Cardiac muscle cell (in vitro differentiated cells and primary cell): ENCODE data around the gene ZBTB9. TPM values are rescaled to one million over a fixed set of nuclear protein-coding genes. Genes with fewer than 3 reads are reported as not detected.
"Not testable (repeated sequence)": the region's sequence is repeated elsewhere in the genome, so short reads cannot be mapped to it uniquely, and the experiment has no call there.

ENCODE experiments used
- DNase-seq, 2 donors: peaks; one replicate each; pipeline versions ENCODE4 v3.0.0 to v3.0.0-alpha.2; 2010 to 2017; ENCODE audit warnings: low read depth in 1 of 2, low spot score in 1 of 2
- H3K27ac ChIP-seq: fragments of 200-600 bp; sonication (generic); 2 replicates; pipeline ENCODE4 v1.5.1; 2016
- H3K27me3 ChIP-seq: fragments of 200-600 bp; sonication (generic); 2 replicates; pipeline ENCODE4 v1.6.0; 2016; ENCODE audit warnings: control low read depth
- H3K36me3 ChIP-seq: fragments of 200-600 bp; sonication (generic); 2 replicates; pipeline ENCODE4 v1.5.1; 2016; ENCODE audit warnings: control low read depth
- H3K4me1 ChIP-seq: fragments of 200-600 bp; sonication (generic); 2 replicates; pipeline ENCODE4 v1.8.1; 2017; ENCODE audit warnings: low read depth, mild to moderate bottlenecking, mixed run types
- H3K4me3 ChIP-seq: fragments of 200-600 bp; sonication (generic); 2 replicates; pipeline ENCODE4 v1.5.1; 2016; ENCODE audit warnings: mild to moderate bottlenecking
- H3K9me3 ChIP-seq: fragments of 200-600 bp; sonication (generic); 2 replicates; pipeline ENCODE4 v1.5.1; 2017; ENCODE audit warnings: low read depth, mild to moderate bottlenecking, control low read depth
- polyA plus RNA-seq: library from polyadenylated mRNA; unstranded; fragments of >200 nt; fragmentation: Nextera tagmentation; extraction: Ambion mirVana; gene quantifications from 2 replicates; pipeline ENCODE4 v1.2.1, GENCODE V29; 2016
- total RNA-seq: library from RNA; depleted of rRNA; stranded (reverse); fragments of >200 nt; gene quantifications from 2 replicates; pipeline ENCODE4 v1.2.3, GENCODE V29; 2016
- TF ChIP-seq, protein P1 (sequence below): IDR thresholded peaks from 2 replicates; pipeline ENCODE4 v1.5.1; 2012; ENCODE audit warnings: low read depth, mild to moderate bottlenecking, low read length

ZBTB9 gene
- total and polyA plus RNA-seq, 2 experiments from 2014 or later: 5.5 to 9.5 TPM

DNA sequence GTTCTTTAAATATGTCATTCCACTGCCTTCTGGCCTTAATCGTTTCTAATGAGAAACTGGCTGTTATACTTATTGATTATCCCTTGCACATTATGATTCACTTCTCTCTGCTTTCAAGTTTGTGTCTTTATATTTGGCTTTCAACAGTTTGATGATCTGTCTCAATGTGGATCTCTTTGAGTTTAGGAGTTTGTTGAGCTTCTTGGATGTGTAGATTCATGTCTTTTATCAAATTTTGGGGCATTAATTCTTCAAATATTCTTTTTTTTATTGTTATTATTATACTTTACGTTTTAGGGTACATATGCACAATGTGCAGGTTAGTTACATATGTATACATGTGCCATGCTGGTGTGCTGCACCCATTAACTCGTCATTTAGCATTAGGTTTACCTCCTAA, 29.3 kb downstream of the ZBTB9 start:
- Histone ChIP-seq H3K36me3 (no peaks in the 10 kb centered on the region), H3K27me3 (peaks cover 3% of the 10 kb centered on the region), H3K4me3 (no peak overlapping the region), H3K9me3 (no peaks in the 10 kb centered on the region), H3K27ac (no peak overlapping the region), H3K4me1 (no peaks in the 10 kb centered on the region)
- no peak for DNase-seq
- TF ChIP-seq, protein P1, sequence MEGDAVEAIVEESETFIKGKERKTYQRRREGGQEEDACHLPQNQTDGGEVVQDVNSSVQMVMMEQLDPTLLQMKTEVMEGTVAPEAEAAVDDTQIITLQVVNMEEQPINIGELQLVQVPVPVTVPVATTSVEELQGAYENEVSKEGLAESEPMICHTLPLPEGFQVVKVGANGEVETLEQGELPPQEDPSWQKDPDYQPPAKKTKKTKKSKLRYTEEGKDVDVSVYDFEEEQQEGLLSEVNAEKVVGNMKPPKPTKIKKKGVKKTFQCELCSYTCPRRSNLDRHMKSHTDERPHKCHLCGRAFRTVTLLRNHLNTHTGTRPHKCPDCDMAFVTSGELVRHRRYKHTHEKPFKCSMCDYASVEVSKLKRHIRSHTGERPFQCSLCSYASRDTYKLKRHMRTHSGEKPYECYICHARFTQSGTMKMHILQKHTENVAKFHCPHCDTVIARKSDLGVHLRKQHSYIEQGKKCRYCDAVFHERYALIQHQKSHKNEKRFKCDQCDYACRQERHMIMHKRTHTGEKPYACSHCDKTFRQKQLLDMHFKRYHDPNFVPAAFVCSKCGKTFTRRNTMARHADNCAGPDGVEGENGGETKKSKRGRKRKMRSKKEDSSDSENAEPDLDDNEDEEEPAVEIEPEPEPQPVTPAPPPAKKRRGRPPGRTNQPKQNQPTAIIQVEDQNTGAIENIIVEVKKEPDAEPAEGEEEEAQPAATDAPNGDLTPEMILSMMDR: no peak

DNA sequence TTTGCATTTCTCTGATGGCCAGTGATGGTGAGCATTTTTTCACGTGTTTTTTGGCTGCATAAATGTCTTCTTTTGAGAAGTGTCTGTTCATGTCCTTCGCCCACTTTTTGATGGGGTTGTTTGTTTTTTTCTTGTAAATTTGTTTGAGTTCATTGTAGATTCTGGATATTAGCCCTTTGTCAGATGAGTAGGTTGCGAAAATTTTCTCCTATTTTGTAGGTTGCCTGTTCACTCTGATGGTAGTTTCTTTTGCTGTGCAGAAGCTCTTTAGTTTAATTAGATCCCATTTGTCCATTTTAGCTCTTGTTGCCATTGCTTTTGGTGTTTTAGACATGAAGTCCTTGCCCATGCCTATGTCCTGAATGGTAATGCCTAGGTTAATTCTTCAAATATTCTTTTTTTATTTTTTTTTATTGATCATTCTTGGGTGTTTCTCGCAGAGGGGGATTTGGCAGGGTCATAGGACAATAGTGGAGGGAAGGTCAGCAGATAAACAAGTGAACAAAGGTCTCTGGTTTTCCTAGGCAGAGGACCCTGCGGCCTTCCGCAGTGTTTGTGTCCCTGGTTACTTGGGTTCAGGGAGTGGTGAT, 30.4 kb downstream of the ZBTB9 start:
- H3K4me1 ChIP-seq, H3K27ac ChIP-seq, H3K4me3 ChIP-seq, H3K9me3 ChIP-seq, DNase-seq, H3K36me3 ChIP-seq, H3K27me3 ChIP-seq: not testable (repeated sequence)

DNA sequence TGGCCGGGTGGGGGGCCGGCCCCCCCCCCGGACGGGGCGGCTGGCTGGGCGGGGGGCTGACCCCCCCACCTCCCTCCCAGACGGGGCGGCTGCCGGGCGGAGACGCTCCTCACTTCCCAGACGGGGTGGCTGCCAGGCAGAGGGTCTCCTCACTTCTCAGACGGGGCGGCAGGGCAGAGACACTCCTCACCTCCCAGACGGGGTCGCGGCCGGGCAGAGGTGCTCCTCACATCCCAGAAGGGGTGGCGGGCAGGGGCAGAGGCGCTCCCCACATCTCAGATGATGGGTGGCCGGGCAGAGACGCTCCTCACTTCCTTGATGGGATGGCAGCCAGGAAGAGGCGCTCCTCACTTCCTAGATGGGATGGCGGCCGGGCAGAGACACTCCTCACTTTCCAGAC, 31.3 kb downstream of the ZBTB9 start:
- H3K4me1 ChIP-seq, H3K9me3 ChIP-seq, DNase-seq, H3K36me3 ChIP-seq, H3K27me3 ChIP-seq, H3K4me3 ChIP-seq, H3K27ac ChIP-seq: not testable (repeated sequence)

DNA sequence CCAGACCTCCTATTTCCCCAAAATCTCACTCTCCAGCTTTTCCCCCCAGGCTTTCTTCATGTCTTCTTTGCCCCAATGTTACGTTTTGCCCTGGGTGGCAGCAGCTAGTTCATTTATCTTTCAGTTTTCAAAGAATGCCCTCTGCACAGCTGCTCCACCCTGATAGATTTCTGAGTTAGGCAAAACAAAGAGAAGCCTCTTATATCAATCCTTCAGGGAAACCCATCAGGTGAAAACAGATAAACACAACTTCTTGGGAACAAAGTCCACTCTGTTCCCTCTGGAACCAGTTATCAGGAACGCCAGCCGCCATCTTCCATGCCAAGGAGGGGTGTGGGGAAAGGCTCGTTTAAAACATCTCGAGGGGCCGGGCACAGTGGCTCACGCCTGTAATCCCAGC, 34.0 kb downstream of the ZBTB9 start:
- DNase-seq: no peak
- Histone ChIP-seq H3K27ac (no peak overlapping the region), H3K4me1 (peaks cover 7% of the 10 kb centered on the region), H3K4me3 (no peak overlapping the region), H3K9me3 (no peaks in the 10 kb centered on the region), H3K27me3 (no peaks in the 10 kb centered on the region), H3K36me3 (no peaks in the 10 kb centered on the region)
- TF ChIP-seq, protein P1: no peak

DNA sequence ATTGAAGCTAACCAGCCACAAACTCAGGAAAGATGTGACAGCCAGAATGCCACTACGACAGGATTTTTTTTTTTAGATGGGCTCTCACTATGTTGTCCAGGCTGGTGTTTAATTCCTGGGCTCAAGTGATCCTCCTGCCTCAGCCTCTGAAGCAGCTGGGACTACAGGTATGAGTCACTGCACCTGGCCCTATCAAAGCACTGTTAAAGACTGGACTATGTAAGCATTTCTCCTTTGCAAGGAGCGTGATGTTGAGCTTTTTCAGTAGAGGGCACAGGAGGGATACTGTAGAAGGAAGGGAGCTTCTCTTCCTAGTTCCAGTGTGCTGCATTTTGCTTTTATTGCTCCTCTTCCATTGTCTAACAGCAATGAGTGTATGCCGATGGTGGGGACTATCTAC, 35.8 kb downstream of the ZBTB9 start:
- DNase-seq: peak in 1 of 2 donors; percentile 8
- peak overlapping the region; percentile 15 for H3K27ac ChIP-seq
- H3K9me3 ChIP-seq: no peaks in the 10 kb centered on the region
- H3K4me1 ChIP-seq: peaks cover 7% of the 10 kb centered on the region
- H3K27me3 ChIP-seq: no peaks in the 10 kb centered on the region
- H3K4me3 ChIP-seq: no peak overlapping the region
- no peaks in the 10 kb centered on the region for H3K36me3 ChIP-seq
- TF ChIP-seq, protein P1: no peak

DNA sequence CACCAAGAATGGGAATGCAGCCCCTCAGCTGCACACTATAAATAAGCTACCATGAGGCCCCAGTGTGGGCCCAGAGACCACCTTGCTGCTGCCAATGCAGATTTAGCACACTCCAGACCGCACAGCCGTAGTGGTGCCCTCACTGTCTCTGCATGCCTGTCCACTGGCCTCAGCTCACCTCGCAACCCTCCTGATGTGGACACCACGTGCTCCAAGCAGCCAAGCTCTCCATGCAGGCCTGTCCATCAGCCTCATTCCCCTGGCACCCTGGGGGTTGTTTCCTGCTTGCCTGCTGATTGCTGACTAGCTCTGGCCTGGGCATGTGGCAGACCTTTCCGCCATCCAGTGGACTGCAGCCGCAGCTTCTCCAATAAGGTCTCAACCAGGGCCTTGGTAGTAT, 36.2 kb downstream of the ZBTB9 start:
- TF ChIP-seq, protein P1: no peak

DNA sequence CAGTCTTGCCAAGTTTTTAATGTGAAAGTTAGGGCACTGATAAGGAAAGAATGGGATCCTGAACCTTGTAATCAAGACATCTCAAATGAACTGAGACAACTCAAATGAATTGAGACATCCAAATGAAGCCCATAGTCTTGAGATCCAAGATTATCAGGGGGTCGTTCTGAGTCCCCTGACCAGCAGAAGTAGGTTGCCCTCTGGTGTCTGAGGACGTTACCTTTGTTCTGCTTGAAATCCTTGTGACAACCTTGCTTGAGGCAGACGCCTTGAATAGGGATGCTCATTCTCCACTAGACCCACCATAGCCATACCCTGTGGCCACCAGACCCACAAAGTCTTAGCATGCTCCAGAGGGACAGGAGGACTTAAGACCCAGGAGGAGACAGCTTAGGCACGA, 37.7 kb downstream of the ZBTB9 start:
- Histone ChIP-seq H3K27me3 (no peaks in the 10 kb centered on the region), H3K36me3 (no peaks in the 10 kb centered on the region), H3K4me3 (no peak overlapping the region), H3K9me3 (no peaks in the 10 kb centered on the region), H3K4me1 (peaks cover 7% of the 10 kb centered on the region), H3K27ac (no peak overlapping the region)
- TF ChIP-seq, protein P1: no peak
- DNase-seq: no peak

More for the DNA sequence above, 36.2 kb downstream of the ZBTB9 start:
- Histone ChIP-seq H3K4me1 (peaks cover 7% of the 10 kb centered on the region), H3K4me3 (no peak overlapping the region), H3K27ac (peak overlapping the region; percentile 15), H3K9me3 (no peaks in the 10 kb centered on the region), H3K27me3 (no peaks in the 10 kb centered on the region), H3K36me3 (no peaks in the 10 kb centered on the region)
- DNase-seq: peak in 1 of 2 donors; percentile 10
